ENCODE data around the gene MRM2.

GRCh38 chr7:2219606-2220005 lies 22.4 kb downstream of the MRM2 start:
- TF ChIP-seq EZH2 (optimal IDR thresholded peaks at IDR 0.05; ENCODE audit: low read depth, low read length) (no peak), CTCF (IDR thresholded peaks at IDR 0.05; ENCODE audit: low read length) (no peak)
